Panc1 (cell line): ENCODE data around the gene CGNL1. TPM values are rescaled to one million over a fixed set of nuclear protein-coding genes. Genes with fewer than 3 reads are reported as not detected.

Source experiments
- ATAC-seq: fragments of 200-7000 bp; cut with Tn5 transposase; 2 replicates; pipeline ENCODE4 v1.9.1; 2020; ENCODE audit warnings: mild to moderate bottlenecking, moderate library complexity
- BruUV-seq: library from RNA; stranded (reverse); fragments of 400-500 nt; replicated peaks from 2 replicates; lab custom pipeline; 2021; lab: Mats Ljungman, UMichigan
- CTCF ChIA-PET: fragments of 300-600 bp; sonication (Branson Sonifier 250); formaldehyde crosslinking; loops from one replicate; lab custom pipeline; 2022; ENCODE audit warnings: antibody characterized with exemption; lab: Charles Lee
- POLR2A ChIA-PET: fragments of 300-600 bp; sonication (Branson Sonifier 250); formaldehyde crosslinking; loops from one replicate; lab custom pipeline; 2022; ENCODE audit warnings: antibody characterized with exemption; lab: Charles Lee
- DNase-seq: peaks from one replicate; pipeline ENCODE4 v3.0.0-alpha.2; 2010; ENCODE audit warnings: low read depth, low spot score
- H3K27ac ChIP-seq: 2 replicates; pipeline ENCODE4 v1.5.1; 2011; ENCODE audit warnings: mild to moderate bottlenecking, low read length, inconsistent platforms
- H3K27me3 ChIP-seq: fragments of 200-500 bp; sonication (Bioruptor generic); 2 replicates; pipeline ENCODE4 v1.6.0; 2014; ENCODE audit warnings: low read length, inconsistent platforms; ENCODE audit not compliant: control insufficient read depth, insufficient read depth
- H3K36me3 ChIP-seq: fragments of 200-500 bp; sonication (Bioruptor generic); 2 replicates; pipeline ENCODE4 v1.5.1; 2014; ENCODE audit warnings: inconsistent platforms, mild to moderate bottlenecking, low read length, moderate library complexity; ENCODE audit not compliant: control insufficient read depth, insufficient read depth
- H3K4me1 ChIP-seq: 2 replicates; pipeline ENCODE4 v1.5.1; 2011; ENCODE audit warnings: inconsistent platforms, mild to moderate bottlenecking, low read length, moderate library complexity; ENCODE audit not compliant: control insufficient read depth, insufficient read depth
- H3K4me3 ChIP-seq, 2 experiments: 2 replicates each; pipeline ENCODE4 v1.5.1; 2011 to 2012; ENCODE audit warnings: low read depth in 2 of 2, low read length in 2 of 2, mild to moderate bottlenecking in 2 of 2, inconsistent platforms in 1 of 2, moderate library complexity in 1 of 2
- H3K9me3 ChIP-seq: fragments of 200-500 bp; sonication (Bioruptor generic); 2 replicates; pipeline ENCODE4 v1.5.1; 2014; ENCODE audit warnings: low read depth, mild to moderate bottlenecking, inconsistent platforms, low read length, moderate library complexity; ENCODE audit not compliant: control insufficient read depth, insufficient read depth
- CTCF ChIP-seq: fragments of 450-650 bp; IDR thresholded peaks from 2 replicates; pipeline ENCODE4 v1.5.1; 2017; ENCODE audit warnings: mild to moderate bottlenecking
- POLR2AphosphoS5 ChIP-seq: IDR thresholded peaks from 2 replicates; pipeline ENCODE4 v1.6.1; 2012; ENCODE audit warnings: mild to moderate bottlenecking, low read depth, low read length, moderate library complexity
- REST ChIP-seq, 2 experiments: IDR thresholded peaks; 2 replicates each; pipeline ENCODE4 v1.6.1; 2011 to 2012; ENCODE audit warnings: low read depth in 2 of 2, control low read depth in 1 of 2, low read length in 1 of 2, mild to moderate bottlenecking in 1 of 2, moderate library complexity in 1 of 2; ENCODE audit not compliant: insufficient read depth in 1 of 2
- SIN3A ChIP-seq: IDR thresholded peaks from 2 replicates; pipeline ENCODE4 v1.6.1; 2012; ENCODE audit warnings: low read depth, mild to moderate bottlenecking, low read length, moderate library complexity, borderline replicate concordance; ENCODE audit not compliant: insufficient read depth
- TCF7L2 ChIP-seq: IDR thresholded peaks from 2 replicates; pipeline ENCODE4 v1.6.1; 2011; ENCODE audit warnings: mild to moderate bottlenecking, low read depth, low read length, inconsistent platforms
- in situ Hi-C: cut with HindIII; loops from 2 replicates; pipeline ENCODE4 v1.10.0; 2016; ENCODE audit warnings: low sequenced_read_pairs, low pct_unique_long_range_greater_than_20kb
- intact Hi-C: fragments of 100-400 bp; cut with micrococcal nuclease; formaldehyde crosslinking; loops from one replicate; pipeline ENCODE4 v1.10.0; 2022; ENCODE audit not compliant: unreplicated experiment
- total RNA-seq: library from RNA; stranded (reverse); gene quantifications from one replicate; pipeline ENCODE4 v1.2.1, GENCODE V29; 2021; ENCODE audit not compliant: unreplicated experiment

Gene CGNL1
- total RNA-seq, 1 experiment from 2014 or later, result 3.5 TPM

GRCh38 chr15:57401546-57401945 lies 25.2 kb downstream of the CGNL1 start:
- in situ Hi-C loops, result no loop called here
- BruUV-seq, result no TSS peak
- Histone ChIP-seq H3K9me3 (no peaks in the 10 kb centered on the region), H3K27ac (no peak overlapping the region), H3K4me1 (no peaks in the 10 kb centered on the region), H3K27me3 (no peaks in the 10 kb centered on the region; the same call in 1 of the 2 replicates), H3K36me3 (no peaks in the 10 kb centered on the region), H3K4me3 (no peak overlapping the region)
- intact Hi-C loops, result no loop called here
- POLR2A ChIA-PET, result no interaction called here
- CTCF ChIA-PET, result interaction anchor here (0.6 kb wide), 1 partner anchor 1820 kb away, joined by 5 read pairs; no protein-coding TSS in a partner anchor
- no peak for DNase-seq
- no peak for ATAC-seq
- TF ChIP-seq REST (IDR thresholded peaks at IDR 0.05; ENCODE audit: insufficient read depth in 1 of 2, low read depth in 2 of 2, low read length in 1 of 2) (no peak), POLR2AphosphoS5 (no peak), SIN3A (no peak), CTCF (no peak), TCF7L2 (no peak)

- ChIA-PET CTCF (no interaction called here), POLR2A (no interaction called here)
- intact Hi-C loops (no loop called here), in situ Hi-C loops (no loop called here)
- TF ChIP-seq REST (IDR thresholded peaks at IDR 0.05; ENCODE audit: insufficient read depth in 1 of 2, low read depth in 2 of 2, low read length in 1 of 2), result no peak
- no peaks in the 10 kb centered on the region for H3K36me3 ChIP-seq
- H3K27me3 ChIP-seq, result no peaks in the 10 kb centered on the region; the same call in 1 of the 2 replicates
- no peak for ATAC-seq
- BruUV-seq, result no TSS peak
- no peaks in the 10 kb centered on the region for H3K9me3 ChIP-seq
- no peak for DNase-seq
- H3K4me1 ChIP-seq, result no peaks in the 10 kb centered on the region
- H3K4me3 ChIP-seq, result no peak overlapping the region
- H3K27ac ChIP-seq, result no peak overlapping the region
Observed at GRCh38 chr15:57403017-57403416, 26.7 kb downstream of the CGNL1 start.
